HEK293T (cell line): Measurements from ENCODE around the gene FDXACB1.

Experiments used
- BHLHE40 ChIP-seq: fragments of 450-650 bp; IDR thresholded peaks from 2 replicates; pipeline ENCODE4 v1.6.1; 2016; ENCODE audit warnings: mild to moderate bottlenecking, moderate library complexity, borderline replicate concordance
- ELF4 ChIP-seq: fragments of 450-650 bp; IDR thresholded peaks from 2 replicates; pipeline ENCODE4 v1.6.1; 2017; ENCODE audit warnings: antibody characterized with exemption
- FOXA1 ChIP-seq: fragments of 450-650 bp; IDR thresholded peaks from 2 replicates; pipeline ENCODE4 v1.6.1; 2016; ENCODE audit warnings: mild to moderate bottlenecking
- LEF1 ChIP-seq: fragments of 450-650 bp; IDR thresholded peaks from 2 replicates; pipeline ENCODE4 v1.6.1; 2017; ENCODE audit warnings: mild to moderate bottlenecking, borderline replicate concordance
- NFRKB ChIP-seq: fragments of 450-650 bp; IDR thresholded peaks from 2 replicates; pipeline ENCODE4 v1.6.1; 2016; ENCODE audit warnings: mild to moderate bottlenecking, moderate library complexity
- SP1 ChIP-seq: fragments of 450-650 bp; IDR thresholded peaks from 2 replicates; pipeline ENCODE4 v1.6.1; 2017

GRCh38 chr11:111912535-111912934 lies 33.6 kb upstream of the FDXACB1 start, which contains the start of gene HSPB2:
- no peak for TF ChIP-seq ELF4
- TF ChIP-seq BHLHE40, result no peak
- TF ChIP-seq FOXA1, result no peak
- TF ChIP-seq LEF1, result no peak
- TF ChIP-seq SP1, result no peak
- no peak for TF ChIP-seq NFRKB
